Activated CD8-positive, alpha-beta T cell treated with anti-CD3 and anti-CD28 coated beads for 36 hours (primary cell): ENCODE results near the gene STARD7. TPM values are rescaled to one million over a fixed set of nuclear protein-coding genes. Genes with fewer than 3 reads are reported as not detected.

Source experiments
- ATAC-seq: fragments of 200-7000 bp; cut with Tn5 transposase; one replicate; pipeline ENCODE4 v1.10.0; 2021; ENCODE audit warnings: mild to moderate bottlenecking, moderate library complexity
- CTCF ChIA-PET: fragments of 350-600 bp; sonication (Branson Sonifier 250); formaldehyde crosslinking; loops from one replicate; lab custom pipeline; 2021; ENCODE audit warnings: antibody characterized with exemption; lab: Charles Lee
- POLR2A ChIA-PET: fragments of 350-600 bp; sonication (Branson Sonifier 250); formaldehyde crosslinking; loops from one replicate; lab custom pipeline; 2021; ENCODE audit warnings: antibody characterized with exemption; lab: Charles Lee
- DNase-seq: peaks from one replicate; pipeline ENCODE4 v3.0.0-alpha.2; 2020
- H3K27ac Mint-ChIP-seq: one replicate; pipeline ENCODE4 v1.8.0; 2021; ENCODE audit warnings: mild to moderate bottlenecking, mixed read lengths
- H3K27me3 Mint-ChIP-seq: one replicate; pipeline ENCODE4 v1.8.0; 2021; ENCODE audit warnings: mixed read lengths
- H3K36me3 Mint-ChIP-seq: one replicate; pipeline ENCODE4 v1.8.0; 2021; ENCODE audit warnings: low read depth, mixed read lengths
- H3K4me1 Mint-ChIP-seq: one replicate; pipeline ENCODE4 v1.8.0; 2021; ENCODE audit warnings: low read depth, mixed read lengths
- H3K4me3 Mint-ChIP-seq: one replicate; pipeline ENCODE4 v1.8.0; 2021; ENCODE audit warnings: mild to moderate bottlenecking, moderate library complexity, mixed read lengths
- H3K9me3 Mint-ChIP-seq: one replicate; pipeline ENCODE4 v1.8.0; 2021; ENCODE audit warnings: mixed read lengths
- CTCF ChIP-seq: fragments of 200-600 bp; IDR thresholded peaks from one replicate; pipeline ENCODE4 v1.8.0; 2022; ENCODE audit warnings: antibody characterized with exemption, mild to moderate bottlenecking
- intact Hi-C: fragments of 100-400 bp; cut with micrococcal nuclease; formaldehyde crosslinking; loops from one replicate; pipeline ENCODE4 v1.10.0; 2022
- total RNA-seq, 2 experiments: library from RNA; stranded (reverse); gene quantifications; one replicate each; pipeline ENCODE4 v1.2.3, GENCODE V29; 2021

Gene STARD7
- total RNA-seq, 2 experiments from 2014 or later: 145 to 149 TPM

GRCh38 chr2:96167407-96168013 is 41.1 kb downstream of the STARD7 start:
- POLR2A ChIA-PET: interaction anchor here (1.1 to 22.2 kb wide), 3 partner anchors 9 to 26 kb away, joined by 4 to 690 read pairs (median 4); partner anchors contain the start of genes ASTL and DUSP2
- DNase-seq (no peak), ATAC-seq (no peak)
- Mint-ChIP-seq H3K27ac (peak overlapping the region; percentile 52), H3K36me3 (peaks cover 6% of the 10 kb centered on the region), H3K4me1 (peaks cover 63% of the 10 kb centered on the region), H3K27me3 (no peaks in the 10 kb centered on the region), H3K9me3 (peaks cover 7% of the 10 kb centered on the region), H3K4me3 (no peak overlapping the region)
- no peak for TF ChIP-seq CTCF
- intact Hi-C loops: no loop called here
- CTCF ChIA-PET: interaction anchor here (1.8 to 2.3 kb wide), 3 partner anchors 25 to 175 kb away, joined by 5 to 9 read pairs (median 7); no protein-coding TSS in a partner anchor

- ChIA-PET POLR2A (interaction anchor here (0.8 to 22.2 kb wide), 11 partner anchors 9 to 365 kb away, joined by 3 to 690 read pairs (median 3); partner anchors contain the start of genes ANKRD36C, ASTL, DUSP2 and ITPRIPL1), CTCF (interaction anchor here (1.0 to 4.0 kb wide), 8 partner anchors 10 to 172 kb away, joined by 3 to 30 read pairs (median 7); partner anchors contain the start of gene ASTL)
- no peaks in the 10 kb centered on the region for H3K27me3 Mint-ChIP-seq
- H3K4me1 Mint-ChIP-seq: peaks cover 75% of the 10 kb centered on the region
- no peak for TF ChIP-seq CTCF
- H3K36me3 Mint-ChIP-seq: peaks cover 21% of the 10 kb centered on the region
- ATAC-seq (peak; percentile 76), DNase-seq (peak; percentile 92)
- peak overlapping the region; percentile 99 for H3K27ac Mint-ChIP-seq
- intact Hi-C loops: loop anchor here (1.0 to 2.0 kb wide), 2 partner anchors 8 to 18 kb away; no protein-coding TSS in a partner anchor
- peaks cover 15% of the 10 kb centered on the region for H3K9me3 Mint-ChIP-seq
- peak overlapping the region; percentile 81 for H3K4me3 Mint-ChIP-seq
Observed at GRCh38 chr2:96164459-96165184, 44.0 kb downstream of the STARD7 start.

GRCh38 chr2:96163768-96164429 is 44.7 kb downstream of the STARD7 start:
- peaks cover 12% of the 10 kb centered on the region for H3K9me3 Mint-ChIP-seq
- intact Hi-C loops: loop anchor here (1.0 to 2.0 kb wide), 2 partner anchors 8 to 17 kb away; no protein-coding TSS in a partner anchor
- POLR2A ChIA-PET: interaction anchor here (0.8 to 22.2 kb wide), 14 partner anchors 9 to 365 kb away, joined by 3 to 690 read pairs (median 4); partner anchors contain the start of genes ANKRD36C, ASTL, DUSP2 and ITPRIPL1
- peaks cover 76% of the 10 kb centered on the region for H3K4me1 Mint-ChIP-seq
- peak overlapping the region; percentile 99 for H3K27ac Mint-ChIP-seq
- peak; percentile 97 for DNase-seq
- peak overlapping the region; percentile 81 for H3K4me3 Mint-ChIP-seq
- CTCF ChIA-PET: interaction anchor here (1.0 to 4.0 kb wide), 9 partner anchors 11 to 171 kb away, joined by 3 to 30 read pairs (median 9); partner anchors contain the start of genes ASTL and DUSP2
- peaks cover 17% of the 10 kb centered on the region for H3K36me3 Mint-ChIP-seq
- ATAC-seq: peak; percentile 59
- H3K27me3 Mint-ChIP-seq: no peaks in the 10 kb centered on the region
- no peak for TF ChIP-seq CTCF

GRCh38 chr2:96163415-96163767 is 45.2 kb downstream of the STARD7 start:
- ChIA-PET POLR2A (interaction anchor here (0.8 to 22.2 kb wide), 9 partner anchors 10 to 173 kb away, joined by 3 to 690 read pairs (median 5); partner anchors contain the start of genes ANKRD36C, ASTL, DUSP2 and STARD7), CTCF (interaction anchor here (1.0 to 4.0 kb wide), 8 partner anchors 11 to 171 kb away, joined by 3 to 30 read pairs (median 10); partner anchors contain the start of genes ASTL and DUSP2)
- peaks cover 79% of the 10 kb centered on the region for H3K4me1 Mint-ChIP-seq
- peaks cover 12% of the 10 kb centered on the region for H3K9me3 Mint-ChIP-seq
- ATAC-seq (no peak), DNase-seq (no peak)
- H3K27me3 Mint-ChIP-seq: no peaks in the 10 kb centered on the region
- TF ChIP-seq CTCF: no peak
- intact Hi-C loops: no loop called here
- peaks cover 17% of the 10 kb centered on the region for H3K36me3 Mint-ChIP-seq
- H3K27ac Mint-ChIP-seq: peak overlapping the region; percentile 99
- H3K4me3 Mint-ChIP-seq: peak overlapping the region; percentile 81
